ENCODE measurements around the gene RASSF1. TPM values are rescaled to one million over a fixed set of nuclear protein-coding genes. Genes with fewer than 3 reads are reported as not detected.

The RASSF1 gene
- total and polyA plus RNA-seq, 2 of the 13 experiments (the other 11 are each of a cell fraction or from before 2014, with no cell fraction given): 10.2 to 27.5 TPM

- TF ChIP-seq, protein P1, sequence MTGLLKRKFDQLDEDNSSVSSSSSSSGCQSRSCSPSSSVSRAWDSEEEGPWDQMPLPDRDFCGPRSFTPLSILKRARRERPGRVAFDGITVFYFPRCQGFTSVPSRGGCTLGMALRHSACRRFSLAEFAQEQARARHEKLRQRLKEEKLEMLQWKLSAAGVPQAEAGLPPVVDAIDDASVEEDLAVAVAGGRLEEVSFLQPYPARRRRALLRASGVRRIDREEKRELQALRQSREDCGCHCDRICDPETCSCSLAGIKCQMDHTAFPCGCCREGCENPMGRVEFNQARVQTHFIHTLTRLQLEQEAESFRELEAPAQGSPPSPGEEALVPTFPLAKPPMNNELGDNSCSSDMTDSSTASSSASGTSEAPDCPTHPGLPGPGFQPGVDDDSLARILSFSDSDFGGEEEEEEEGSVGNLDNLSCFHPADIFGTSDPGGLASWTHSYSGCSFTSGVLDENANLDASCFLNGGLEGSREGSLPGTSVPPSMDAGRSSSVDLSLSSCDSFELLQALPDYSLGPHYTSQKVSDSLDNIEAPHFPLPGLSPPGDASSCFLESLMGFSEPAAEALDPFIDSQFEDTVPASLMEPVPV (CRISPR knock-in tag; IDR thresholded peaks at IDR 0.05): 0 out of 2 replicates have a peak, but pooled peaks have one; percentile 41
- no peak for TF ChIP-seq NCOA5 (CRISPR knock-in tag; IDR thresholded peaks at IDR 0.05)
- TF ChIP-seq ZNF605 (CRISPR knock-in tag; IDR thresholded peaks at IDR 0.05): no peak
- no peak for TF ChIP-seq CREM (IDR thresholded peaks at IDR 0.05)
- no peak for TF ChIP-seq CREM (CRISPR knock-in tag; IDR thresholded peaks at IDR 0.05)
- TF ChIP-seq FOXK2 (IDR thresholded peaks at IDR 0.05): no peak
- TF ChIP-seq ZNF235 (CRISPR knock-in tag; IDR thresholded peaks at IDR 0.05; ENCODE audit: borderline replicate concordance): no peak
- no peak for TF ChIP-seq ZNF232 (CRISPR knock-in tag; IDR thresholded peaks at IDR 0.05; ENCODE audit: borderline replicate concordance)
- TF ChIP-seq ELF3 (CRISPR knock-in tag; IDR thresholded peaks at IDR 0.05): no peak
- no peak for TF ChIP-seq RBM22 (optimal IDR thresholded peaks at IDR 0.05; ENCODE audit: low read length)
- no peak for TF ChIP-seq RELA (CRISPR knock-in tag; IDR thresholded peaks at IDR 0.05)
- TF ChIP-seq ZNF275 (CRISPR knock-in tag; IDR thresholded peaks at IDR 0.05; ENCODE audit: borderline replicate concordance): no peak
Measured at GRCh38 chr3:50293079-50293801, 47.4 kb downstream of the RASSF1 start (continued).
